Body of pancreas (tissue), 4 donors: ENCODE measurements around the gene TFEC. TPM values are rescaled to one million over a fixed set of nuclear protein-coding genes. Genes with fewer than 3 reads are reported as not detected.

Experiments used
- ATAC-seq: fragments of 150-250 bp; one replicate; pipeline ENCODE4 v1.9.1; 2016
- DNase-seq, 4 donors: peaks; one replicate each; pipeline ENCODE4 v3.0.0-alpha.2; 2019
- H3K27ac ChIP-seq, 4 donors: fragments of 200-600 bp; sonication (generic); 1 replicate in 3 of 4; 2 replicates in 1 of 4; pipeline versions ENCODE4 v1.5.1 to v1.6.1; 2016 to 2019; ENCODE audit warnings: mild to moderate bottlenecking in 1 of 4, mixed read lengths in 1 of 4, moderate library complexity in 1 of 4
- H3K27me3 ChIP-seq, 2 donors: fragments of 200-600 bp; sonication (generic); one replicate each; pipeline ENCODE4 v1.6.0; 2016; ENCODE audit warnings: mild to moderate bottlenecking in 1 of 2
- H3K36me3 ChIP-seq, 2 donors: fragments of 200-600 bp; sonication (generic); replicated peaks in 1 of 2; 2 replicates each; pipeline ENCODE4 v1.5.1; 2016; ENCODE audit warnings: low read depth in 2 of 2; ENCODE audit not compliant: insufficient read depth in 1 of 2
- H3K4me1 ChIP-seq: fragments of 200-600 bp; sonication (generic); one replicate; pipeline ENCODE4 v1.6.0; 2016
- H3K4me3 ChIP-seq, 2 donors: fragments of 200-600 bp; sonication (generic); 1 replicate in 1 of 2; 2 replicates in 1 of 2; pipeline ENCODE4 v1.5.1; 2016 to 2019
- H3K9me3 ChIP-seq, 3 donors: fragments of 200-600 bp; sonication (generic); 1 replicate in 2 of 3; 2 replicates in 1 of 3; pipeline ENCODE4 v1.5.1; 2016
- CTCF ChIP-seq, 7 experiments: fragments of 450-650 bp in 4 of 7; fragments of 200-600 bp in 3 of 7; sonication (generic) in 3 of 7; IDR thresholded peaks; one replicate each; pipeline ENCODE4 v1.5.1; 2016 to 2019; ENCODE audit warnings: antibody characterized with exemption in 7 of 7
- POLR2A ChIP-seq, 3 donors: fragments of 450-650 bp; IDR thresholded peaks; one replicate each; pipeline ENCODE4 v1.6.1; 2016; ENCODE audit warnings: antibody characterized with exemption in 3 of 3, mild to moderate bottlenecking in 2 of 3
- WGBS, 2 donors: methylation state at CpG; one replicate each; pipeline ENCODE4 v1.1.5; 2017; 5-methylcytosine and 5-hydroxymethylcytosine counted together
- intact Hi-C: fragments of 100-400 bp; cut with DNase I; formaldehyde crosslinking; loops from one replicate; pipeline ENCODE4 v1.15.1; 2023
- total RNA-seq, 2 donors: library from RNA; depleted of rRNA; stranded (reverse); fragments of >200 nt; gene quantifications; one replicate each; pipeline ENCODE4 v1.1.0, GENCODE V29; 2016

TFEC gene
- total RNA-seq, 2 donors from 2014 or later: 0.33 to 2.3 TPM

GRCh38 chr7:115911465-115911864, 119.1 kb downstream of the TFEC start:
- Histone ChIP-seq H3K4me3 (no peak overlapping the region), H3K27me3 (no peaks in the 10 kb centered on the region), H3K4me1 (no peaks in the 10 kb centered on the region), H3K9me3 (no peaks in the 10 kb centered on the region), H3K36me3 (no peaks in the 10 kb centered on the region), H3K27ac (no peak overlapping the region)
- ATAC-seq (no peak), DNase-seq (no peak)
- TF ChIP-seq CTCF (IDR thresholded peaks at IDR 0.05) (no peak), POLR2A (IDR thresholded peaks at IDR 0.05) (no peak)
- 59% methylated on average over 3 of the region's 3 CpGs for WGBS, 2 donors
- intact Hi-C loops: no loop called here

GRCh38 chr7:115910541-115911164, 119.9 kb downstream of the TFEC start:
- TF ChIP-seq CTCF (IDR thresholded peaks at IDR 0.05) (peak; percentile 20 to 75 (median 69)), POLR2A (IDR thresholded peaks at IDR 0.05) (no peak)
- DNase-seq (no peak), ATAC-seq (peak; percentile 60)
- Histone ChIP-seq H3K4me1 (no peaks in the 10 kb centered on the region), H3K36me3 (no peaks in the 10 kb centered on the region), H3K27ac (no peak overlapping the region), H3K4me3 (no peak overlapping the region), H3K27me3 (no peaks in the 10 kb centered on the region), H3K9me3 (no peaks in the 10 kb centered on the region)
- 1 to 2% methylated on average over 5 of the region's 5 CpGs for WGBS, 2 donors
- intact Hi-C loops: no loop called here

GRCh38 chr7:115906731-115907130, 123.8 kb downstream of the TFEC start:
- no peaks in the 10 kb centered on the region for H3K27me3 ChIP-seq
- DNase-seq: no peak
- intact Hi-C loops: no loop called here
- no peaks in the 10 kb centered on the region for H3K4me1 ChIP-seq
- no peaks in the 10 kb centered on the region for H3K36me3 ChIP-seq
- no peak for ATAC-seq
- H3K4me3 ChIP-seq: no peak overlapping the region
- no peak overlapping the region for H3K27ac ChIP-seq
- WGBS, 2 donors: 76 to 77% methylated on average over 1 of the region's 1 CpG
- no peaks in the 10 kb centered on the region for H3K9me3 ChIP-seq
- TF ChIP-seq CTCF (IDR thresholded peaks at IDR 0.05): no peak
- no peak for TF ChIP-seq POLR2A (IDR thresholded peaks at IDR 0.05)

DNA sequence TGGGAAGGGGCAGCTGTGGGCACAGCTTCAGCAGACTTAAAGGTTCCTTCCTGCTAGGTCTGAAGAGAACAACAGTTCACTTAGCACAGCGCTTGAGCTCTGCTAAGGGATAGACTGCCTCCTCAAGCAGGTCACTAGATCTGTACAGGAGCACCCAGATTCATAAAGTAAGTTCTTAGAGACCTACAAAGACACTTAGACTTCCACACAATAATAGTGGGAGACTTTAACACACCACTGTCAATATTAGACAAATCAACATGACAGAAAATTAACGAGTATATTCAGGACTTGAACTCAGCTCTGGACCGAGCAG, 140.9 kb downstream of the TFEC start:
- H3K9me3 ChIP-seq: no peaks in the 10 kb centered on the region
- H3K4me1 ChIP-seq: no peaks in the 10 kb centered on the region
- 87 to 89% methylated on average over 3 of the region's 3 CpGs for WGBS, 2 donors
- H3K27ac ChIP-seq: no peak overlapping the region
- no peaks in the 10 kb centered on the region for H3K27me3 ChIP-seq
- intact Hi-C loops: no loop called here
- no peak for ATAC-seq
- DNase-seq: no peak
- H3K4me3 ChIP-seq: no peak overlapping the region
- H3K36me3 ChIP-seq: no peaks in the 10 kb centered on the region
- TF ChIP-seq CTCF (IDR thresholded peaks at IDR 0.05) (no peak), POLR2A (IDR thresholded peaks at IDR 0.05) (no peak)

GRCh38 chr7:115888981-115889668, 141.4 kb downstream of the TFEC start:
- no peak for TF ChIP-seq POLR2A (IDR thresholded peaks at IDR 0.05)
- no peak for TF ChIP-seq CTCF (IDR thresholded peaks at IDR 0.05)
- Histone ChIP-seq H3K4me1 (no peaks in the 10 kb centered on the region), H3K36me3 (no peaks in the 10 kb centered on the region), H3K27ac (no peak overlapping the region), H3K9me3 (no peaks in the 10 kb centered on the region), H3K4me3 (no peak overlapping the region), H3K27me3 (no peaks in the 10 kb centered on the region)
- no peak for DNase-seq
- intact Hi-C loops: no loop called here
- WGBS, 2 donors: 76 to 82% methylated on average over 8 to 11 of the region's 11 CpGs
- ATAC-seq: no peak
